GM04503 (cell line): ENCODE measurements around the gene FBXO42.

ENCODE experiments used
- DNase-seq: peaks from one replicate; pipeline ENCODE4 v3.0.0-alpha.2; 2012; ENCODE audit warnings: low read depth

Gene FBXO42

GRCh38 chr1:16205891-16206546 lies 146.3 kb downstream of the FBXO42 start:
- no peak for DNase-seq

GRCh38 chr1:16205334-16205671 lies 147.0 kb downstream of the FBXO42 start:
- no peak for DNase-seq

- no peak for DNase-seq
Measured at GRCh38 chr1:16204634-16205333, 147.5 kb downstream of the FBXO42 start.

- no peak for DNase-seq
Measured at GRCh38 chr1:16204216-16204615, 148.1 kb downstream of the FBXO42 start.

- DNase-seq = no peak
Measured at GRCh38 chr1:16203550-16203949, 148.7 kb downstream of the FBXO42 start.

- no peak for DNase-seq
Measured at GRCh38 chr1:16202281-16203210, 149.7 kb downstream of the FBXO42 start.

GRCh38 chr1:16199700-16200099 lies 152.6 kb downstream of the FBXO42 start:
- no peak for DNase-seq

GRCh38 chr1:16199157-16199501 lies 153.2 kb downstream of the FBXO42 start:
- no peak for DNase-seq

GRCh38 chr1:16198444-16199156 lies 153.7 kb downstream of the FBXO42 start:
- DNase-seq = no peak

GRCh38 chr1:16196874-16197273 lies 155.4 kb downstream of the FBXO42 start:
- DNase-seq = no peak
